IPS-15b (cell line): ENCODE data around the gene MRPL2.

Experiments used
- H3K27me3 ChIP-seq: one replicate; pipeline ENCODE4 v1.6.1; 2013; ENCODE audit warnings: low read length; ENCODE audit not compliant: control insufficient read depth, insufficient read depth
- H3K36me3 ChIP-seq: one replicate; pipeline ENCODE4 v1.6.1; 2013; ENCODE audit warnings: low read length; ENCODE audit not compliant: control insufficient read depth, insufficient read depth
- H3K4me1 ChIP-seq: one replicate; pipeline ENCODE4 v1.6.1; 2013; ENCODE audit warnings: mild to moderate bottlenecking, low read length; ENCODE audit not compliant: control insufficient read depth, insufficient read depth
- H3K4me3 ChIP-seq: one replicate; pipeline ENCODE4 v1.5.1; 2013; ENCODE audit warnings: low read depth, low read length
- H3K9ac ChIP-seq: one replicate; pipeline ENCODE4 v1.6.1; 2013; ENCODE audit warnings: low read depth, mild to moderate bottlenecking, low read length
- H3K9me3 ChIP-seq: one replicate; pipeline ENCODE4 v1.6.1; 2013; ENCODE audit warnings: mild to moderate bottlenecking, low read length; ENCODE audit not compliant: control insufficient read depth, insufficient read depth

Gene MRPL2

GRCh38 chr6:43078691-43079090 is 19.5 kb upstream of the MRPL2 start:
- Histone ChIP-seq H3K4me1 (peaks cover 19% of the 10 kb centered on the region), H3K9ac (no peak overlapping the region), H3K36me3 (peaks cover 2% of the 10 kb centered on the region), H3K4me3 (no peak overlapping the region), H3K9me3 (no peaks in the 10 kb centered on the region), H3K27me3 (no peaks in the 10 kb centered on the region)

- Histone ChIP-seq H3K9ac (no peak overlapping the region), H3K9me3 (no peaks in the 10 kb centered on the region), H3K36me3 (peaks cover 5% of the 10 kb centered on the region), H3K4me1 (peaks cover 19% of the 10 kb centered on the region), H3K27me3 (no peaks in the 10 kb centered on the region), H3K4me3 (peak overlapping the region; percentile 76)
Measured at GRCh38 chr6:43077981-43078511, 18.8 kb upstream of the MRPL2 start.

GRCh38 chr6:43077333-43077809 is 18.1 kb upstream of the MRPL2 start:
- no peaks in the 10 kb centered on the region for H3K9me3 ChIP-seq

GRCh38 chr6:43076464-43077332 is 17.5 kb upstream of the MRPL2 start:
- H3K36me3 ChIP-seq, result peaks cover 5% of the 10 kb centered on the region
- no peaks in the 10 kb centered on the region for H3K27me3 ChIP-seq
- no peaks in the 10 kb centered on the region for H3K9me3 ChIP-seq
- H3K4me1 ChIP-seq, result peaks cover 19% of the 10 kb centered on the region
- peak overlapping the region; percentile 71 for H3K9ac ChIP-seq
- peak overlapping the region; percentile 76 for H3K4me3 ChIP-seq

More at GRCh38 chr6:43077333-43077809, 18.1 kb upstream of the MRPL2 start:
- Histone ChIP-seq H3K4me1 (peaks cover 19% of the 10 kb centered on the region), H3K4me3 (peak overlapping the region; percentile 76), H3K36me3 (peaks cover 5% of the 10 kb centered on the region), H3K27me3 (no peaks in the 10 kb centered on the region), H3K9ac (peak overlapping the region; percentile 71)

- Histone ChIP-seq H3K9ac (peak within 1 kb of the TSS; percentile 71), H3K9me3 (no peaks in the 10 kb centered on the region), H3K4me1 (peaks cover 19% of the 10 kb centered on the region), H3K27me3 (no peaks in the 10 kb centered on the region), H3K4me3 (peak within 1 kb of the TSS; percentile 76), H3K36me3 (peaks cover 8% of the 10 kb centered on the region)
Measured at GRCh38 chr6:43075670-43076463, 16.6 kb upstream of the MRPL2 start, which contains the start of gene PTK7. TSS of gene PTK7 (plus strand) at chr6:43076314. CDS start at chr6:43076489, 175 bp downstream.

- H3K9ac ChIP-seq, result no peak overlapping the region
- peak overlapping the region; percentile 50 for H3K4me3 ChIP-seq
- peaks cover 21% of the 10 kb centered on the region for H3K4me1 ChIP-seq
- H3K27me3 ChIP-seq, result no peaks in the 10 kb centered on the region
- H3K9me3 ChIP-seq, result no peaks in the 10 kb centered on the region
- peaks cover 8% of the 10 kb centered on the region for H3K36me3 ChIP-seq
Measured at GRCh38 chr6:43074847-43075669, 15.8 kb upstream of the MRPL2 start.

GRCh38 chr6:43070028-43070632 is 10.9 kb upstream of the MRPL2 start:
- Histone ChIP-seq H3K4me3 (no peak overlapping the region), H3K36me3 (peaks cover 8% of the 10 kb centered on the region), H3K27me3 (no peaks in the 10 kb centered on the region), H3K9ac (no peak overlapping the region), H3K9me3 (no peaks in the 10 kb centered on the region), H3K4me1 (peaks cover 6% of the 10 kb centered on the region)

- Histone ChIP-seq H3K9ac (no peak overlapping the region), H3K36me3 (no peaks in the 10 kb centered on the region), H3K4me1 (peaks cover 4% of the 10 kb centered on the region)
Measured at GRCh38 chr6:43062818-43063217, 3.6 kb upstream of the MRPL2 start.

GRCh38 chr6:43061861-43062260 is 2.6 kb upstream of the MRPL2 start:
- no peaks in the 10 kb centered on the region for H3K9me3 ChIP-seq
- no peak overlapping the region for H3K9ac ChIP-seq
- H3K36me3 ChIP-seq, result no peaks in the 10 kb centered on the region
- H3K4me1 ChIP-seq, result peaks cover 4% of the 10 kb centered on the region
- no peak overlapping the region for H3K4me3 ChIP-seq
- no peaks in the 10 kb centered on the region for H3K27me3 ChIP-seq

More at GRCh38 chr6:43062818-43063217, 3.6 kb upstream of the MRPL2 start:
- Histone ChIP-seq H3K9me3 (no peaks in the 10 kb centered on the region), H3K4me3 (no peak overlapping the region), H3K27me3 (no peaks in the 10 kb centered on the region)

GRCh38 chr6:43060755-43061633 is 1.8 kb upstream of the MRPL2 start:
- H3K9me3 ChIP-seq, result no peaks in the 10 kb centered on the region
- no peak overlapping the region for H3K9ac ChIP-seq
- no peaks in the 10 kb centered on the region for H3K27me3 ChIP-seq
- H3K4me3 ChIP-seq, result no peak overlapping the region
- H3K36me3 ChIP-seq, result no peaks in the 10 kb centered on the region
- peaks cover 4% of the 10 kb centered on the region for H3K4me1 ChIP-seq
